Esophagus squamous epithelium (tissue), 5 donors: Measurements from ENCODE around the gene PLCD4. TPM values are rescaled to one million over a fixed set of nuclear protein-coding genes. Genes with fewer than 3 reads are reported as not detected.

ENCODE experiments used
- DNase-seq: peaks from one replicate; lab custom pipeline; 2025; lab: John Stamatoyannopoulos, UW
- H3K27ac ChIP-seq, 4 donors: fragments of 200-600 bp; sonication (generic); one replicate each; pipeline ENCODE4 v1.5.1; 2016 to 2019; ENCODE audit warnings: mild to moderate bottlenecking in 1 of 4
- H3K27me3 ChIP-seq, 4 donors: fragments of 200-600 bp; sonication (generic); 1 replicate in 3 of 4; 2 replicates in 1 of 4; pipeline versions ENCODE4 v1.5.1 to v1.6.0; 2017 to 2021; ENCODE audit warnings: antibody characterized with exemption in 1 of 4
- H3K36me3 ChIP-seq, 3 donors: fragments of 200-600 bp; sonication (generic); one replicate each; pipeline ENCODE4 v1.5.1; 2016 to 2019
- H3K4me1 ChIP-seq, 3 donors: fragments of 200-600 bp; sonication (generic); one replicate each; pipeline ENCODE4 v1.5.1; 2017 to 2019
- H3K4me3 ChIP-seq, 4 donors: fragments of 200-600 bp; sonication (generic); 1 replicate in 3 of 4; 2 replicates in 1 of 4; pipeline ENCODE4 v1.5.1; 2016 to 2019; ENCODE audit warnings: mild to moderate bottlenecking in 2 of 4, moderate library complexity in 1 of 4
- H3K9me3 ChIP-seq, 3 donors: fragments of 200-600 bp; sonication (generic); one replicate each; pipeline ENCODE4 v1.5.1; 2016 to 2019
- CTCF ChIP-seq, 6 experiments: fragments of 450-650 bp in 4 of 6; fragments of 200-600 bp in 2 of 6; sonication (generic) in 2 of 6; IDR thresholded peaks; one replicate each; pipeline ENCODE4 v1.5.1; 2016 to 2019; ENCODE audit warnings: antibody characterized with exemption in 6 of 6, mild to moderate bottlenecking in 4 of 6, moderate library complexity in 4 of 6
- POLR2A ChIP-seq, 4 donors: fragments of 450-650 bp; IDR thresholded peaks; one replicate each; pipeline ENCODE4 v1.6.1; 2017; ENCODE audit warnings: antibody characterized with exemption in 4 of 4, mild to moderate bottlenecking in 4 of 4, moderate library complexity in 3 of 4
- WGBS, 2 donors: methylation state at CpG; one replicate each; pipeline ENCODE4 v1.1.5; 2018; 5-methylcytosine and 5-hydroxymethylcytosine counted together
- intact Hi-C: fragments of 100-400 bp; cut with DNase I; formaldehyde crosslinking; loops from one replicate; pipeline ENCODE4 v1.15.0; 2022
- total RNA-seq, 4 donors: library from RNA; depleted of rRNA; stranded (reverse); fragments of >200 nt; gene quantifications; one replicate each; pipeline ENCODE4 v1.1.0, GENCODE V29; 2016
- donor health status: DM: yes; HTN: yes; CAD: no.

The PLCD4 gene
- total RNA-seq, 4 donors from 2014 or later, result 2.7 to 7.1 (median 4.0) TPM

- peaks cover 8 to 55% (median 25%) of the 10 kb centered on the region in 3 donors for H3K4me1 ChIP-seq
- TF ChIP-seq CTCF (IDR thresholded peaks at IDR 0.05) (no peak), POLR2A (IDR thresholded peaks at IDR 0.05) (no peak)
- peaks cover 0 to 34% (median 4%) of the 10 kb centered on the region in 3 donors for H3K36me3 ChIP-seq
- H3K27ac ChIP-seq, result peak overlapping the region in 2 of 4 donors; percentile 94 to 98
- WGBS, 2 donors, result 15 to 23% methylated on average over 5 to 6 of the region's 6 CpGs
- no peaks in the 10 kb centered on the region for H3K27me3 ChIP-seq
- no peak for DNase-seq
- H3K4me3 ChIP-seq, result no peak overlapping the region
- intact Hi-C loops, result no loop called here
- H3K9me3 ChIP-seq, result no peaks in the 10 kb centered on the region
Observed at GRCh38 chr2:218570850-218571249, 36.8 kb upstream of the PLCD4 start.

DNA sequence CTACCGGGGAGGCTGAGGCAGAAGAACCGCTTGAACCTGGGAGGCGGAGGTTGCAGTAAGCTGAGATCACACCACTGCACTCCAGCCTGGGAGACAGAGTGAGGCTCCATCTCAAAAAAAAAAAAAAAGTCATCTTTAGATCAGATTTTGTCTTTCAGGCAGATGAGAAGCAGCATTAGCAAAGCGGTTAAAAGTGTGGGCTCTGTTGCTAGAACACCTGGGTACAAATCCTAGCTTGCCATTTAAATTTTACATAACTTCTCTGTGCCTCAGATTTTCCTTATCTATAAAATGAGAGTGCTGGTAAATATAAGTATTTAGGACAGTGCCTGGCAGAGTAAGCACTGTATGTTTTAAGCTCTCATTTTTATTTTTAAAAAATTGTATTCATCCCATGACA lies 30.8 kb upstream of the PLCD4 start:
- Histone ChIP-seq H3K36me3 (peaks cover 0 to 75% (median 4%) of the 10 kb centered on the region in 3 donors), H3K27me3 (no peaks in the 10 kb centered on the region), H3K4me1 (peaks cover 0 to 27% (median 0%) of the 10 kb centered on the region in 3 donors), H3K4me3 (no peak overlapping the region), H3K9me3 (no peaks in the 10 kb centered on the region), H3K27ac (no peak overlapping the region)
- intact Hi-C loops, result no loop called here
- TF ChIP-seq CTCF (IDR thresholded peaks at IDR 0.05) (no peak), POLR2A (IDR thresholded peaks at IDR 0.05) (no peak)
- DNase-seq, result no peak
- 84 to 95% methylated on average over 4 of the region's 4 CpGs for WGBS, 2 donors

GRCh38 chr2:218577482-218578220 lies 30.0 kb upstream of the PLCD4 start:
- Histone ChIP-seq H3K4me1 (peaks cover 0 to 22% (median 0%) of the 10 kb centered on the region in 3 donors), H3K27ac (no peak overlapping the region), H3K4me3 (no peak overlapping the region), H3K9me3 (no peaks in the 10 kb centered on the region), H3K36me3 (peaks cover under 1 to 75% (median 1%) of the 10 kb centered on the region in 3 donors), H3K27me3 (no peaks in the 10 kb centered on the region)
- WGBS, 2 donors, result 89 to 92% methylated on average over 1 to 3 of the region's 3 CpGs
- no peak for TF ChIP-seq POLR2A (IDR thresholded peaks at IDR 0.05)
- no peak for TF ChIP-seq CTCF (IDR thresholded peaks at IDR 0.05)
- intact Hi-C loops, result no loop called here
- no peak for DNase-seq

DNA sequence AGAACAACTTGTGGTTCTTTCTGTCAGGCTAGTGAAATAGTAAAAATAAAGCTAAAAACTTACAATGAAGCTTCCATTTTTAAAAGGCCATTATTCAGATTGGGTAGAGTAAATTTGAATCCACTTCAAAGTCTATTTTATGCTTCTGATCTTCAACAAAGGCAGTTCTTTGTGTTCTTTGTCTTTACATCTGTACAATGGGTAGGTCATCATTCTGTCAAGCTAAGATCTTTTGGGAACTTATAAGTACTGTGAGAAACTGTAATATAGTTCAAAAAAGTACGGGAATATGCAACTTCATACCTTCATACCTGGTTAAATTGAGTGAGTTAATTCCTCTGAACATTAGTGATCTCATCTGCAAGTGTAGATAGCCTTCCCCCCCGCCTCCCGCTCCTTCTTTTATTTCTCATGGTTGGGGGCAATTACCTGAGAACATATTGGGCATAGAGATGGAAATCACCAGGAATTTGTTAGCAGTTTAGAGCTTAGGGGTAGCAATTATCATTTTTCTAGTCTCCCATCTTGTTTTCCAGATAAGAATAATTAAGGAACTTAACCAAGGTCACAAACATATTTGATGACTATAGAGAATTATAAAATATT lies 29.3 kb upstream of the PLCD4 start:
- Histone ChIP-seq H3K27me3 (no peaks in the 10 kb centered on the region), H3K4me3 (no peak overlapping the region), H3K4me1 (peaks cover 0 to 20% (median 0%) of the 10 kb centered on the region in 3 donors), H3K27ac (no peak overlapping the region), H3K9me3 (no peaks in the 10 kb centered on the region), H3K36me3 (peaks cover 0 to 77% (median 4%) of the 10 kb centered on the region in 3 donors)
- WGBS, 2 donors, result 97 to 98% methylated on average over 3 of the region's 3 CpGs
- intact Hi-C loops, result no loop called here
- no peak for DNase-seq
- TF ChIP-seq POLR2A (IDR thresholded peaks at IDR 0.05), result no peak
- no peak for TF ChIP-seq CTCF (IDR thresholded peaks at IDR 0.05)

DNA sequence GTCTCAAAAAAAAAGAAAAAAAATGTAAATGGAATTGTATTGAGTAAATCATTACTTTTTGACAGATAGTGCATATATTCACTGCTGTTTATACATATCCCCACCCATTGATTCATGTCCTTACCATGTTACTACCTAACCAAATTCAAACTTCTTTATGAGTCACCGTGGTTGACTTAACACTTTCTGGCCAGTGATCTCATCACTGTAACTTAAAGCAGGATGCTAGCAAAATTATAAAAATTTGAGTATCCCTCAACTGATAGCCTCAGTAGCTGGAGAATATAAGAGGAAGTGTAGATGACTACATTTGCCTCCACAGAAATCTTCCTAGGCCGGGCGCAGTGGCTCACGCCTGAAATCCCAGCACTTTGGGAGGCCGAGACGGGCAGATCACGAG lies 25.6 kb upstream of the PLCD4 start:
- Histone ChIP-seq H3K36me3 (peaks cover 0 to 84% (median 24%) of the 10 kb centered on the region in 3 donors), H3K27me3 (no peaks in the 10 kb centered on the region), H3K27ac (no peak overlapping the region), H3K4me1 (peaks cover 0 to 20% (median 0%) of the 10 kb centered on the region in 3 donors), H3K4me3 (no peak overlapping the region), H3K9me3 (no peaks in the 10 kb centered on the region)
- intact Hi-C loops, result no loop called here
- no peak for DNase-seq
- no peak for TF ChIP-seq POLR2A (IDR thresholded peaks at IDR 0.05)
- no peak for TF ChIP-seq CTCF (IDR thresholded peaks at IDR 0.05)
- WGBS, 2 donors, result 87 to 88% methylated on average over 7 of the region's 7 CpGs
